ENCODE measurements around the gene NKAIN2.

DNA sequence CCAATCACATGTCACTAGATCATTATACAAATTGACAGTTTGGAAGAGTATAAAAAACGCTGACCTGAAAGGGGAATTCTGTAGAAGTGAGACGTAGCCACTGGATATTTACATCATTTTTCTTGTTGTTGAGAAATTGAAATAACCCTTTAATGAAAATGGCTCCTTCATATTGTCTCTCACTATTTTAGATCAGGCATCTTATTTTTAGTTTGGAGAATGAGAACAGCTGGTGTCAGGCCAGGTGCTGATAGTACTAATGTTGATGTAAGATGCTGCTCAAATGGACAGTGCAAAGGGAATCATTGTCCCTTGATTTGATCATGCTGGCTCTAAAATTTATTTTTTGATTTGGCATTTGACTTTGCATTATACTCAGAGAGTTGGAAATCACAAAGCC, 17.4 kb downstream of the NKAIN2 start:
- TF ChIP-seq CTCF (IDR thresholded peaks at IDR 0.05) (no peak), ZFX (IDR thresholded peaks at IDR 0.05; ENCODE audit: borderline replicate concordance) (no peak)

Data from 22Rv1 (cell line).